Rectal smooth muscle tissue (tissue), 1 donor: ENCODE measurements around the gene LCP1.
A peak's percentile ranks its signal among the peaks of the same experiment; 100 is the strongest.

ENCODE experiments used
- H3K27ac ChIP-seq: one replicate; pipeline ENCODE4 v1.7.0; 2013; ENCODE audit warnings: low read depth, low read length, inconsistent platforms
- H3K27me3 ChIP-seq: one replicate; pipeline ENCODE4 v1.7.0; 2013; ENCODE audit warnings: low read length; ENCODE audit not compliant: control insufficient read depth, insufficient read depth
- H3K36me3 ChIP-seq: one replicate; pipeline ENCODE4 v1.7.0; 2013; ENCODE audit warnings: low read length; ENCODE audit not compliant: control insufficient read depth, insufficient read depth
- H3K4me1 ChIP-seq: one replicate; pipeline ENCODE4 v1.7.0; 2013; ENCODE audit warnings: low read length; ENCODE audit not compliant: control insufficient read depth, insufficient read depth
- H3K4me3 ChIP-seq: one replicate; pipeline ENCODE4 v1.7.0; 2013; ENCODE audit warnings: low read length
- H3K9ac ChIP-seq: one replicate; pipeline ENCODE4 v1.7.0; 2013; ENCODE audit warnings: low read length

LCP1 gene

GRCh38 chr13:46179491-46179908 is 2.5 kb downstream of the LCP1 start:
- H3K36me3 ChIP-seq = no peaks in the 10 kb centered on the region
- H3K4me3 ChIP-seq = peak overlapping the region; percentile 15
- no peaks in the 10 kb centered on the region for H3K4me1 ChIP-seq
- H3K9ac ChIP-seq = no peak overlapping the region
- no peaks in the 10 kb centered on the region for H3K27me3 ChIP-seq
- H3K27ac ChIP-seq = no peak overlapping the region

- H3K27me3 ChIP-seq = no peaks in the 10 kb centered on the region
- H3K36me3 ChIP-seq = no peaks in the 10 kb centered on the region
- H3K4me3 ChIP-seq = no peak overlapping the region
- no peak overlapping the region for H3K9ac ChIP-seq
- no peak overlapping the region for H3K27ac ChIP-seq
- no peaks in the 10 kb centered on the region for H3K4me1 ChIP-seq
Observed at GRCh38 chr13:46178821-46179220, 3.2 kb downstream of the LCP1 start.

- Histone ChIP-seq H3K4me1 (no peaks in the 10 kb centered on the region), H3K27ac (no peak overlapping the region), H3K36me3 (no peaks in the 10 kb centered on the region), H3K4me3 (peak overlapping the region; percentile 32), H3K27me3 (no peaks in the 10 kb centered on the region), H3K9ac (no peak overlapping the region)
Observed at GRCh38 chr13:46178143-46178542, 3.8 kb downstream of the LCP1 start.

DNA sequence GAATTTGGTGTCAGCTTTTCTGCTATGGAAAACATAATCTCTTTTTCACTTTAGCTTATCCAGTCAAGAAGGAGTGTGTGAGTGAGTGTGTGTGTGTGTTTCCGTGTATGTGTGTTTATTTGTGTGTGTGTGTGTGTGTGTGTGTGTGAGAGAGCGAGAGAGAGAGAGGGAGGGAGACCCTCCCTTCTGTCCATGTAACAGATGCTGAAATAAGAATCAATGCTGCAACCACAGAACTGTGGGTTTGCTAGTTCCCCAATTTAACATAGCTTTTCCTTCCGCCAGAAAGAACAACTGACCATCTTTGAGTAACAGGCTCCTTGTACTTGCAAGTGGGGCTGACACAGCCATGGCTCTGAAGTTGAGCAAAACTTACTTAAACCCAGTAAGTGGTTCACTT is 5.2 kb downstream of the LCP1 start:
- no peak overlapping the region for H3K27ac ChIP-seq
- H3K36me3 ChIP-seq = no peaks in the 10 kb centered on the region
- no peak overlapping the region for H3K9ac ChIP-seq
- no peaks in the 10 kb centered on the region for H3K4me1 ChIP-seq
- no peak overlapping the region for H3K4me3 ChIP-seq
- no peaks in the 10 kb centered on the region for H3K27me3 ChIP-seq

- no peaks in the 10 kb centered on the region for H3K36me3 ChIP-seq
- H3K9ac ChIP-seq = no peak overlapping the region
- H3K27me3 ChIP-seq = no peaks in the 10 kb centered on the region
- no peaks in the 10 kb centered on the region for H3K4me1 ChIP-seq
- no peak overlapping the region for H3K27ac ChIP-seq
- no peak overlapping the region for H3K4me3 ChIP-seq
Observed at GRCh38 chr13:46173656-46174055, 8.3 kb downstream of the LCP1 start.

DNA sequence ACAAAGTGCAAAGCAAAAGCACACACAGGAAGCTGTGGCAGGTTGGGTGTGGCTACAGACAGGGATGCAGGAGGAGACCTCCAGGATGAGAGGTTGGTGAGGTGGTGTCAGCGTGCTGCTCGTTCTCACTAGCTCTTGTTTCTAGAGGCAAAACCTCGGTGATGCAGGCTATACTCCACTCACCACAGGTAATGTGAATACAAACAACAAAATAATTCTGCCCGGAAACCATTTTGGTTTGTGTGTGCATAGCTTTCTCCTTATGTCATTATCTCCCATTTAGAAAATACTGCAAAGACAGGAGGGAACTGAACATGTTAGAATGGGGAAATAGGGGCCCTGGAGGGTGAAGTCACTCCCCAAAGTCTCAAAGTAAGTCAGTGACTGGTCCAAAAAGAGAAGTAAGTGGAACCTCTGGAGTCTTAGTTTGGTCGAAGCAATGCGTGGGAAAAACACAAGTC is 9.4 kb downstream of the LCP1 start:
- no peaks in the 10 kb centered on the region for H3K4me1 ChIP-seq
- no peak overlapping the region for H3K27ac ChIP-seq
- H3K9ac ChIP-seq = no peak overlapping the region
- no peak overlapping the region for H3K4me3 ChIP-seq
- H3K27me3 ChIP-seq = no peaks in the 10 kb centered on the region
- no peaks in the 10 kb centered on the region for H3K36me3 ChIP-seq

- Histone ChIP-seq H3K4me1 (no peaks in the 10 kb centered on the region), H3K4me3 (peak overlapping the region; percentile 15), H3K27ac (no peak overlapping the region)
Observed at GRCh38 chr13:46171739-46172138, 10.2 kb downstream of the LCP1 start.

DNA sequence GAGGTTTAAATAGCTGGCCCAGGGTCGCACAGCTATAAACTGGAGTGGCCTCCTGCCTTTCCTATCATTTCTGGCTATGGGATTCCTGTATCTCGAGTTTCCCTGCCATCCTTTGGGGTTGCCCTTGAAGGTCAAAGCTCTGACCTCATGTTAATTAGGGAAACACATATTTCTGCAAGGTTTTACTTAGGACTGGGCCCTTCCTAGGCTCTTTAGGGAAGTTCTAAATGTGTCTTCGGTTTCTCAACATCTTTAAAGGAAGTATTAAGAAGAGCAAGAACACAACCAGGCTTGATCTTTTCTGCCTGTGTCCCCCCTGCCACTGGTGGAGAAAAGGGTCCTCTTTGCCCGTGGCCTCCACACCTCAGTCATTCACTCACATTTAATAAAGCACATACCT is 10.8 kb downstream of the LCP1 start:
- H3K9ac ChIP-seq = no peak overlapping the region
- H3K27me3 ChIP-seq = no peaks in the 10 kb centered on the region
- H3K4me3 ChIP-seq = no peak overlapping the region
- H3K4me1 ChIP-seq = no peaks in the 10 kb centered on the region
- no peaks in the 10 kb centered on the region for H3K36me3 ChIP-seq
- no peak overlapping the region for H3K27ac ChIP-seq

More at GRCh38 chr13:46171739-46172138, 10.2 kb downstream of the LCP1 start:
- Histone ChIP-seq H3K36me3 (no peaks in the 10 kb centered on the region), H3K9ac (no peak overlapping the region), H3K27me3 (no peaks in the 10 kb centered on the region)

DNA sequence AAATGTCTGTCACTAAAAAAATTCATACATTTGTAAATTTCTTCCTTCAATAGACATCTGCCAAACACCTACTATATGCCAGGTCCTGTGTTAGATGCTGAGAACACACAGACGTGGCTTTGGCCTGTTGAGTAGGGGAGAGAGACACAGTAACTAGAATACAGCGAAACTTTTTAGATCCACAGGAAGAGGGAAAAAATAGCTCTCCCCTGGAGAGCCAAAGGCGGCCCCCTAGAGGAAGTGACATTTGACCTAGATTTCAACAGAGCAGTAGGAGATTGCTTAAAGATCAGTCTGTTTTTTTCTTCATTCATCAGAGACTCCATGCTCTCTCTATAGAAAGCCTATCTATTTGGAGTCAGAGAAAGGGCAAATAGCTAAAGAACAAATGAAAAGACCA is 11.3 kb downstream of the LCP1 start:
- Histone ChIP-seq H3K36me3 (no peaks in the 10 kb centered on the region), H3K4me1 (no peaks in the 10 kb centered on the region), H3K27ac (no peak overlapping the region), H3K4me3 (no peak overlapping the region), H3K9ac (no peak overlapping the region), H3K27me3 (no peaks in the 10 kb centered on the region)

- Histone ChIP-seq H3K4me3 (no peak overlapping the region), H3K27ac (no peak overlapping the region), H3K36me3 (no peaks in the 10 kb centered on the region), H3K9ac (no peak overlapping the region), H3K27me3 (no peaks in the 10 kb centered on the region), H3K4me1 (no peaks in the 10 kb centered on the region)
Observed at GRCh38 chr13:46170268-46170667, 11.7 kb downstream of the LCP1 start.

DNA sequence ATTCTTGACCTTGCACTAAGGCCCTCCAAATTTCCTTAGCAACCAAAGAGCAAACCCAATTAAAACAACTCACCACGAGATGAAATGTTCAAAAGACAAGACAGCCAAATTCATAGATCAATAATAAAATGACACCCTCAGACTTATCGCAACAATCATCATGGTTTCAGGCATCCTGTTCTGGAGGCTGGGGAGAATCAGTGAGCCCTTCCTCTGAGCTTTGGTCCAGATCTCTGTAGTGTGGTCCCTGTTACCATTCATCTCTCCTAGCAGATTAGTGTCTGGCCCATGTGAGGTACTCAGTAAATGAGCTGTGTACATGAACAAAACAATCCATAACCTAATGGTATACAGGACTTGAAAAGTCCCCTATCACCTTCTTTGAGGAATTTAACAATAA is 12.2 kb downstream of the LCP1 start:
- H3K4me1 ChIP-seq = no peaks in the 10 kb centered on the region
- no peak overlapping the region for H3K9ac ChIP-seq
- H3K27ac ChIP-seq = no peak overlapping the region
- no peaks in the 10 kb centered on the region for H3K36me3 ChIP-seq
- no peak overlapping the region for H3K4me3 ChIP-seq
- no peaks in the 10 kb centered on the region for H3K27me3 ChIP-seq

DNA sequence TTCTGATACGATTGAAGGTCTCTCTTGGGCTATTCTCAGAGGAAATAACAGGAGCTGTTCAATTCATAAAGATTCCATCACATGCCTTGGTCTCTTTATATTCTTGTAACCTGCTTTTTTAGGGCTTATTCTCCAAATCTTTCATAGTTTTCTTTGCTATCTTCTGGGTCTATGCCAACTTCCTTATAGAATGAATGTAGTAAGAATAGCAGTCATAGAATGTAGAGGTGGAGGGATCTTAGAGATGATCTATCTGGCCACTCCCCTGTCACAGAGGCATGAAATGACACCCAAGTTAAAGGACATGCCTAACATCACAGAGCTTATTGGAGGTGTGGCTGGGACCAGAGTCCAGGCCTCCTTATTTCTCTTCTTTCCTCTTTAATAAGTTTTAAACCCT is 13.2 kb downstream of the LCP1 start:
- Histone ChIP-seq H3K27me3 (no peaks in the 10 kb centered on the region), H3K36me3 (no peaks in the 10 kb centered on the region), H3K9ac (no peak overlapping the region), H3K27ac (no peak overlapping the region), H3K4me1 (no peaks in the 10 kb centered on the region), H3K4me3 (no peak overlapping the region)

- no peaks in the 10 kb centered on the region for H3K36me3 ChIP-seq
- no peaks in the 10 kb centered on the region for H3K27me3 ChIP-seq
- no peak overlapping the region for H3K27ac ChIP-seq
- no peaks in the 10 kb centered on the region for H3K4me1 ChIP-seq
- H3K9ac ChIP-seq = no peak overlapping the region
- H3K4me3 ChIP-seq = no peak overlapping the region
Observed at GRCh38 chr13:46168341-46168740, 13.6 kb downstream of the LCP1 start.
